Loucy (cell line): Measurements from ENCODE around the gene CABLES1.

Experiments
- H2AFZ ChIP-seq: fragments of 200-600 bp; sonication (generic); 2 replicates; pipeline ENCODE4 v1.6.0; 2016; ENCODE audit warnings: antibody characterized with exemption, mild to moderate bottlenecking, low read length, moderate library complexity
- H3F3A ChIP-seq: fragments of 200-600 bp; 2 replicates; pipeline ENCODE4 v1.6.0; 2016; ENCODE audit warnings: antibody characterized with exemption, low read depth, mild to moderate bottlenecking
- H3K27me3 ChIP-seq: fragments of 200-600 bp; sonication (generic); 2 replicates; pipeline ENCODE4 v1.6.1; 2014; ENCODE audit warnings: low read length, mild to moderate bottlenecking; ENCODE audit not compliant: insufficient read depth, poor library complexity, severe bottlenecking
- H3K36me3 ChIP-seq: fragments of 200-600 bp; sonication (generic); 2 replicates; pipeline ENCODE4 v1.6.1; 2016; ENCODE audit warnings: low read length; ENCODE audit not compliant: insufficient read depth
- H3K4me1 ChIP-seq: fragments of 200-600 bp; sonication (generic); 2 replicates; pipeline ENCODE4 v1.5.1; 2014; ENCODE audit warnings: low read length, mild to moderate bottlenecking; ENCODE audit not compliant: insufficient read depth, poor library complexity, severe bottlenecking
- H3K4me2 ChIP-seq: fragments of 200-600 bp; sonication (generic); 2 replicates; pipeline ENCODE4 v1.6.0; 2014; ENCODE audit warnings: antibody characterized with exemption, low read length, low read depth, mild to moderate bottlenecking; ENCODE audit not compliant: poor library complexity, severe bottlenecking
- H3K4me3 ChIP-seq: fragments of 200-600 bp; sonication (generic); 2 replicates; pipeline ENCODE4 v1.5.1; 2014; ENCODE audit warnings: low read length, mild to moderate bottlenecking, mixed read lengths; ENCODE audit not compliant: poor library complexity, severe bottlenecking
- H3K79me2 ChIP-seq: fragments of 200-600 bp; sonication (generic); 2 replicates; pipeline ENCODE4 v1.6.1; 2014; ENCODE audit warnings: low read length; ENCODE audit not compliant: insufficient read depth
- H3K9ac ChIP-seq: fragments of 200-600 bp; sonication (generic); 2 replicates; pipeline ENCODE4 v1.6.0; 2014; ENCODE audit warnings: mild to moderate bottlenecking, low read depth, low read length, moderate library complexity; ENCODE audit not compliant: poor library complexity, severe bottlenecking
- H3K9me2 ChIP-seq: fragments of 200-600 bp; sonication (generic); replicated peaks from 2 replicates; pipeline ENCODE4 v1.6.1; 2016; ENCODE audit warnings: low read depth, low read length, mixed read lengths
- H3K9me3 ChIP-seq: fragments of 200-600 bp; sonication (generic); 2 replicates; pipeline ENCODE4 v1.6.1; 2014; ENCODE audit warnings: mild to moderate bottlenecking, antibody characterized with exemption, low read length, low read depth; ENCODE audit not compliant: insufficient read depth
- H4K20me1 ChIP-seq: fragments of 200-600 bp; sonication (generic); 2 replicates; pipeline ENCODE4 v1.6.0; 2014; ENCODE audit warnings: antibody characterized with exemption, low read length, mild to moderate bottlenecking; ENCODE audit not compliant: insufficient read depth, poor library complexity, severe bottlenecking
- CTCF ChIP-seq: fragments of 200-600 bp; sonication (generic); conservative IDR thresholded peaks from 2 replicates; pipeline ENCODE4 v1.5.1; 2014; ENCODE audit warnings: mild to moderate bottlenecking, antibody characterized with exemption, low read length
- EZH2phosphoT487 ChIP-seq: fragments of 200-600 bp; IDR thresholded peaks from 2 replicates; pipeline ENCODE4 v1.6.1; 2018; ENCODE audit warnings: antibody characterized with exemption, mild to moderate bottlenecking, moderate library complexity, borderline replicate concordance

CABLES1 gene

GRCh38 chr18:23171581-23172156, 36.4 kb downstream of the CABLES1 start:
- H3K4me2 ChIP-seq, result no peak overlapping the region
- H3K27me3 ChIP-seq, result no peaks in the 10 kb centered on the region
- H2AFZ ChIP-seq, result no peak overlapping the region
- peaks cover 52% of the 10 kb centered on the region; the same call in 1 of the 2 replicates for H3K79me2 ChIP-seq
- H4K20me1 ChIP-seq, result peaks cover 5% of the 10 kb centered on the region
- no peaks in the 10 kb centered on the region for H3K4me1 ChIP-seq
- peaks cover 4% of the 10 kb centered on the region; the same call in 1 of the 2 replicates for H3K36me3 ChIP-seq
- no peaks in the 10 kb centered on the region for H3K9me3 ChIP-seq
- no peak overlapping the region for H3K9ac ChIP-seq
- no peaks in the 10 kb centered on the region for H3F3A ChIP-seq
- no peak overlapping the region for H3K4me3 ChIP-seq
- no peak for TF ChIP-seq CTCF
- no peak for TF ChIP-seq EZH2phosphoT487
- no peaks in the 10 kb centered on the region for H3K9me2 ChIP-seq

DNA sequence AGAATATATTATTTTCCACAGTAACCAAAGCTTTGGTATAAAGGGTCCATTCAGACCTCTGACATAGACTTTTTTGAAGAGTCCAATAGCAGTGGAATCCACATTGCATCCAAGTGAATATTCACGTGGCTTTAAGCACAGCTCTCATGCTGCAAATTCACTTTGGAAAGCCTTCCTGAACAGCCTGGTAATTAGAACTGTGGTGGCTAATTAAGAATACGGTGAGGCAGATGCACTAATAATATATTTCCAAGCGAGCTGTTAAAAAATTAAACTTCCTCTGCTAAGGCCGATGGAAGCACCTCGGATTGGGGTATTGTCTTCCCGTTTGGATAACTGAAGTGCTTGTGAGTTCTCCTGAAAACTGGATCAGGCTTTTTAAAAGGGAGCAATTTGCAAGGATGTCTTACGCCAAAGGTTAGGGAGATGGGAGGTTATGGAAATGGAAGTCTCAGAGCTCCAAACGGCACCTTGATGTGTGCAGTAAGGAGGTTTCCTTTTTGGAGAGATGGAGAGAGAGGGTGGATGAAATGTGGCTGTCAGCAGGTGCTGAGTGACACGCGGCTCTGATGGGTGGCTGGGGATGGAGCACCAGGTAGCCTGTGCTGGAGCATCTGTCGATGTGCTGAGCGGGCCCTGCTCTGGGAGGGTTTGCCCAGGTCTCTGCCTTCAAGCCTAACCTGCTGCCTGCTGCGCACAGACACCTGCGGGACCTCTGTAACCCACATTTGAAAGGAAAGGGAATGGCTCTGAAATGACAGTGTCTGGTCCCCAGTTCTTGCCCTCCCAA, 37.5 kb downstream of the CABLES1 start:
- Histone ChIP-seq H3K79me2 (peaks cover 60% of the 10 kb centered on the region; the same call in 1 of the 2 replicates), H3K36me3 (no peaks in the 10 kb centered on the region; the same call in 1 of the 2 replicates), H3K27me3 (no peaks in the 10 kb centered on the region), H3K9ac (no peak overlapping the region), H3K4me1 (no peaks in the 10 kb centered on the region), H3K4me2 (no peak overlapping the region), H2AFZ (no peak overlapping the region), H4K20me1 (peaks cover 5% of the 10 kb centered on the region), H3K4me3 (no peak overlapping the region), H3K9me3 (no peaks in the 10 kb centered on the region), H3F3A (no peaks in the 10 kb centered on the region), H3K9me2 (no peaks in the 10 kb centered on the region)
- TF ChIP-seq CTCF (no peak), EZH2phosphoT487 (no peak)

- Histone ChIP-seq H3K4me3 (no peak overlapping the region), H3K36me3 (no peaks in the 10 kb centered on the region), H2AFZ (no peak overlapping the region), H3K27me3 (no peaks in the 10 kb centered on the region), H3K4me2 (no peak overlapping the region), H3F3A (no peaks in the 10 kb centered on the region), H4K20me1 (peaks cover 5% of the 10 kb centered on the region), H3K79me2 (peaks cover 66% of the 10 kb centered on the region; the same call in 1 of the 2 replicates), H3K4me1 (no peaks in the 10 kb centered on the region), H3K9me3 (no peaks in the 10 kb centered on the region), H3K9ac (no peak overlapping the region), H3K9me2 (no peaks in the 10 kb centered on the region)
- TF ChIP-seq CTCF (no peak), EZH2phosphoT487 (no peak)
Observed at GRCh38 chr18:23173912-23174311, 38.6 kb downstream of the CABLES1 start.
